B cell (primary cell): ENCODE measurements around the gene ARMC12. TPM values are rescaled to one million over a fixed set of nuclear protein-coding genes. Genes with fewer than 3 reads are reported as not detected.

Experiments
- ATAC-seq: fragments of 200-7000 bp; cut with Tn5 transposase; one replicate; pipeline ENCODE4 v1.10.0; 2021; ENCODE audit warnings: low read depth, mild to moderate bottlenecking, moderate number of reproducible peaks, moderate library complexity
- CTCF ChIA-PET: fragments of 350-600 bp; sonication (Branson Sonifier 250); formaldehyde crosslinking; loops from one replicate; lab custom pipeline; 2021; ENCODE audit warnings: antibody characterized with exemption, inconsistent platforms; lab: Charles Lee
- POLR2A ChIA-PET: fragments of 350-600 bp; sonication (Branson Sonifier 250); formaldehyde crosslinking; loops from one replicate; lab custom pipeline; 2021; ENCODE audit warnings: antibody characterized with exemption; lab: Charles Lee
- DNase-seq: peaks from one replicate; pipeline ENCODE4 v3.0.0; 2013
- H2AFZ ChIP-seq: 2 replicates; pipeline ENCODE4 v1.6.1; 2012; ENCODE audit warnings: mild to moderate bottlenecking, low read depth, low read length; ENCODE audit not compliant: insufficient read depth, poor library complexity, severe bottlenecking
- H3K27ac ChIP-seq, 2 donors: 1 replicate in 1 of 2; 2 replicates in 1 of 2; pipeline ENCODE4 v1.5.1; 2012 to 2013; ENCODE audit warnings: low read length in 2 of 2, mild to moderate bottlenecking in 2 of 2, moderate library complexity in 1 of 2
- H3K27me3 ChIP-seq, 4 experiments: fragments of 200-600 bp in 1 of 4; sonication (generic) in 1 of 4; replicated peaks in 1 of 4; 1 replicate in 2 of 4; 2 replicates in 2 of 4; pipeline versions ENCODE4 v1.6.1 to v1.7.0; 2013 to 2016; ENCODE audit warnings: low read length in 3 of 4, mild to moderate bottlenecking in 2 of 4, mixed read lengths in 1 of 4, moderate library complexity in 1 of 4; ENCODE audit not compliant: insufficient read depth in 4 of 4, control insufficient read depth in 3 of 4; ENCODE audit errors: control extremely low read depth in 1 of 4
- H3K36me3 ChIP-seq, 2 experiments: replicated peaks in 1 of 2; 1 replicate in 1 of 2; 2 replicates in 1 of 2; pipeline versions ENCODE4 v1.6.1 to v1.7.1; 2013; ENCODE audit warnings: low read length in 1 of 2; ENCODE audit not compliant: insufficient read depth in 2 of 2, control insufficient read depth in 1 of 2; ENCODE audit errors: control extremely low read depth in 1 of 2, extremely low read depth in 1 of 2
- H3K4me1 ChIP-seq, 2 donors: fragments of 200-600 bp in 1 of 2; sonication (generic) in 1 of 2; 1 replicate in 1 of 2; 2 replicates in 1 of 2; pipeline versions ENCODE4 v1.5.1 to v1.6.1; 2013 to 2017; ENCODE audit warnings: low read length in 2 of 2; ENCODE audit not compliant: control insufficient read depth in 2 of 2, insufficient read depth in 2 of 2
- H3K4me2 ChIP-seq: replicated peaks from 2 replicates; pipeline ENCODE3; 2012; ENCODE audit warnings: mild to moderate bottlenecking, low read depth, low read length; ENCODE audit not compliant: poor library complexity, severe bottlenecking
- H3K4me3 ChIP-seq, 5 experiments: fragments of 200-600 bp in 1 of 5; sonication (generic) in 1 of 5; 1 replicate in 3 of 5; 2 replicates in 2 of 5; pipeline versions ENCODE4 v1.5.1 to v1.7.0; 2011 to 2016; ENCODE audit warnings: low read length in 4 of 5, mild to moderate bottlenecking in 4 of 5, low read depth in 2 of 5, control low read depth in 1 of 5, moderate library complexity in 1 of 5; ENCODE audit not compliant: insufficient read depth in 1 of 5; ENCODE audit errors: control extremely low read depth in 1 of 5, extremely low read depth in 1 of 5
- H3K79me2 ChIP-seq: fragments of 200-600 bp; sonication (generic); one replicate; pipeline ENCODE4 v1.6.0; 2016; ENCODE audit warnings: low read length; ENCODE audit not compliant: control insufficient read depth, insufficient read depth
- H3K9ac ChIP-seq: fragments of 200-600 bp; sonication (generic); 2 replicates; pipeline ENCODE4 v1.6.1; 2017; ENCODE audit warnings: mild to moderate bottlenecking, low read length, moderate library complexity
- H3K9me3 ChIP-seq, 3 donors: one replicate each; pipeline versions ENCODE4 v1.6.1 to v1.7.1; 2013; ENCODE audit warnings: low read length in 2 of 3; ENCODE audit not compliant: control insufficient read depth in 2 of 3, insufficient read depth in 1 of 3; ENCODE audit errors: control extremely low read depth in 1 of 3
- H4K20me1 ChIP-seq: 2 replicates; pipeline ENCODE4 v1.6.0; 2012; ENCODE audit warnings: mild to moderate bottlenecking, low read length; ENCODE audit not compliant: insufficient read depth, control insufficient read depth, poor library complexity, severe bottlenecking
- H3K27ac Mint-ChIP-seq: one replicate; pipeline ENCODE4 v1.8.0; 2021; ENCODE audit warnings: mixed read lengths
- H3K27me3 Mint-ChIP-seq: one replicate; pipeline ENCODE4 v1.8.0; 2021; ENCODE audit warnings: mixed read lengths
- H3K4me1 Mint-ChIP-seq: one replicate; pipeline ENCODE4 v1.8.0; 2021; ENCODE audit warnings: mixed read lengths
- H3K4me3 Mint-ChIP-seq: one replicate; pipeline ENCODE4 v1.8.0; 2021; ENCODE audit warnings: mixed read lengths
- H3K9me3 Mint-ChIP-seq: one replicate; pipeline ENCODE4 v1.8.0; 2022; ENCODE audit warnings: mixed read lengths; ENCODE audit not compliant: insufficient read depth
- EZH2 ChIP-seq: IDR thresholded peaks from 2 replicates; pipeline ENCODE4 v1.6.1; 2012; ENCODE audit warnings: borderline replicate concordance, low read depth, mild to moderate bottlenecking, moderate library complexity, low read length; ENCODE audit not compliant: insufficient read depth, poor library complexity, severe bottlenecking
- WGBS: methylation state at CpG from one replicate; pipeline ENCODE4 v1.1.5; 2013; ENCODE audit warnings: missing lambda C conversion rate; ENCODE audit not compliant: insufficient coverage; 5-methylcytosine and 5-hydroxymethylcytosine counted together
- intact Hi-C: fragments of 100-400 bp; cut with micrococcal nuclease; formaldehyde crosslinking; loops from one replicate; pipeline ENCODE4 v1.10.0; 2022
- polyA plus RNA-seq: library from polyadenylated mRNA; depleted of rRNA; stranded (reverse); fragments of >200 nt; gene quantifications from 2 replicates; pipeline ENCODE4 v1.2.3, GENCODE V29; 2012
- total RNA-seq, 2 donors: library from RNA; stranded (reverse); fragments of 120-200 nt in 1 of 2; gene quantifications; 1 replicate in 1 of 2; 2 replicates in 1 of 2; pipeline versions ENCODE4 v1.2.3 to v1.2.4, GENCODE V29; 2013 to 2022
- TF ChIP-seq, protein P1 (sequence below): fragments of 200-600 bp; IDR thresholded peaks from one replicate; pipeline ENCODE4 v1.8.0; 2022; ENCODE audit warnings: antibody characterized with exemption, mild to moderate bottlenecking

ARMC12 gene
- total and polyA plus RNA-seq, 2 donors (not counting 1 experiment from before 2014, with no cell fraction given), result 0.52 to 2.8 TPM

DNA sequence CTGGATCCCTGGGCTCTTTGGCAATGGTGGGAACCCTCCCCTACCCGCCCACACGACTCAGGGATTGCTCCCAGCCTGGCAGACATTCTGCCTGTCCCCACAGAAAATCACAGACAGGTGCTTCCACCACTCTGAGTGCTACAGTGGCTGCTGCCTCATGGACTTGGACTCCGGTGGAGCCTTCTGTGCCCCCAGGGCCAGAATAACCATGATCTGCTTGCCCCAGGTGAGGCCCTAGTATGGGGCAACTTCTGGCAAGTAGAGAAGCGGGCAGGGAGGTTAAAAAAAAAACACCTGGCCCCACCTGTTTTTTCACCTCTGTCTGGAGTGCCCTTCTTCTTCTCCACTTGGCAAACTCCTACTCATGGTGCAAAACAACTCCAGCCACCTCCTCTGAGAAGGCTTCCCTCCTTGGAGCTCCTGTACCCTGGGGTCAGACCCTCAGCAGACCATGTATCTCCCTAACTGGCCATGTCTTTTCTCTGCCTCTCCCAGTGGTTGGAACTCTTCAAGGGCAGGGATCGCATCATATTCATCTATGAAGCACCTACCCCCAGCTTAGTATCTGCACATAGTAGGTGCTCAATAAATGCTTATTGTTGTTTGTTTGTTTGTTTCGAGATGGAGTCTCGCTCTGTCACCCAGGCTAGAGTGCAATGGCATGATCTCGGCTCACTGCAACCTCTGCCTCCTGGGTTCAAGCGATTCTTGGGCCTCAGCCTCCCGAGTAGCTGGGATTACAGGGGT lies 40.7 kb downstream of the ARMC12 start:
- CTCF ChIA-PET, result no interaction called here
- Histone ChIP-seq H3K36me3 (no peaks in the 10 kb centered on the region), H4K20me1 (no peaks in the 10 kb centered on the region), H3K27me3 (peaks cover 0 to 12% (median 0%) of the 10 kb centered on the region in 4 experiments), H3K9ac (no peak overlapping the region), H3K4me1 (peaks cover 6 to 17% of the 10 kb centered on the region in 2 donors), H3K79me2 (no peaks in the 10 kb centered on the region), H3K4me2 (peak overlapping the region; percentile 95), H2AFZ (no peak overlapping the region), H3K9me3 (no peaks in the 10 kb centered on the region), H3K27ac (no peak overlapping the region), H3K4me3 (no peak overlapping the region)
- Mint-ChIP-seq H3K4me1 (peaks cover 15% of the 10 kb centered on the region), H3K27ac (peak overlapping the region; percentile 69), H3K4me3 (peak overlapping the region; percentile 81), H3K9me3 (no peaks in the 10 kb centered on the region), H3K27me3 (peaks cover 10% of the 10 kb centered on the region)
- TF ChIP-seq EZH2, result no peak
- TF ChIP-seq, protein P1, sequence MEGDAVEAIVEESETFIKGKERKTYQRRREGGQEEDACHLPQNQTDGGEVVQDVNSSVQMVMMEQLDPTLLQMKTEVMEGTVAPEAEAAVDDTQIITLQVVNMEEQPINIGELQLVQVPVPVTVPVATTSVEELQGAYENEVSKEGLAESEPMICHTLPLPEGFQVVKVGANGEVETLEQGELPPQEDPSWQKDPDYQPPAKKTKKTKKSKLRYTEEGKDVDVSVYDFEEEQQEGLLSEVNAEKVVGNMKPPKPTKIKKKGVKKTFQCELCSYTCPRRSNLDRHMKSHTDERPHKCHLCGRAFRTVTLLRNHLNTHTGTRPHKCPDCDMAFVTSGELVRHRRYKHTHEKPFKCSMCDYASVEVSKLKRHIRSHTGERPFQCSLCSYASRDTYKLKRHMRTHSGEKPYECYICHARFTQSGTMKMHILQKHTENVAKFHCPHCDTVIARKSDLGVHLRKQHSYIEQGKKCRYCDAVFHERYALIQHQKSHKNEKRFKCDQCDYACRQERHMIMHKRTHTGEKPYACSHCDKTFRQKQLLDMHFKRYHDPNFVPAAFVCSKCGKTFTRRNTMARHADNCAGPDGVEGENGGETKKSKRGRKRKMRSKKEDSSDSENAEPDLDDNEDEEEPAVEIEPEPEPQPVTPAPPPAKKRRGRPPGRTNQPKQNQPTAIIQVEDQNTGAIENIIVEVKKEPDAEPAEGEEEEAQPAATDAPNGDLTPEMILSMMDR, result no peak
- WGBS, result 93% methylated on average over 7 of the region's 10 CpGs
- intact Hi-C loops, result no loop called here
- ATAC-seq, result no peak
- POLR2A ChIA-PET, result no interaction called here
- DNase-seq, result no peak

DNA sequence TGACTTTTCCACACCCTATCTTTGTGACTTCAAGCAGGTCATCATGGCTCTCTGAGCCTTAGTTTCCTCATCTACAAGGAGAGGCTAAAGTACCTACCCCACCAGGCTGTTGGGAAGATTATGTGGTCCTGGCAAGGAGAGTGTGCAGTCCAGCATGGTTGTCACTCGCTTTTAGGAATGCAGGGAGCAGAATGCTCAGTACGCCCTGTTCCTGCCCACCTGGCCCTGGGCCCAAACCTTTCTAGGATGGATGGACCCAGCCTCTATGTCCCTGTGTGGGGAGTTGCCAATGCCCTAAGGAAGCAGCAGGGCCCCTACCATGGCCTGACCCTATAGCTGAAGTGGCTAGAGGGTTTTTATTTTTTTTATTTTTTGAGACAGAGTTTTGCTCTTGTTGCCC lies 41.6 kb downstream of the ARMC12 start:
- Histone ChIP-seq H3K4me3 (no peak overlapping the region), H3K36me3 (no peaks in the 10 kb centered on the region), H3K4me2 (no peak overlapping the region), H3K4me1 (peaks cover 6 to 17% of the 10 kb centered on the region in 2 donors), H3K79me2 (no peaks in the 10 kb centered on the region), H3K9me3 (no peaks in the 10 kb centered on the region), H3K27me3 (peaks cover 0 to 12% (median 0%) of the 10 kb centered on the region in 4 experiments), H3K27ac (no peak overlapping the region), H4K20me1 (no peaks in the 10 kb centered on the region), H3K9ac (no peak overlapping the region), H2AFZ (no peak overlapping the region)
- Mint-ChIP-seq H3K27ac (no peak overlapping the region), H3K9me3 (no peaks in the 10 kb centered on the region), H3K4me3 (peak overlapping the region; percentile 65), H3K27me3 (peaks cover 10% of the 10 kb centered on the region), H3K4me1 (peaks cover 15% of the 10 kb centered on the region)
- intact Hi-C loops, result no loop called here
- TF ChIP-seq EZH2, result no peak
- TF ChIP-seq, protein P1, result no peak
- 100% methylated on average over 2 of the region's 2 CpGs for WGBS
- ChIA-PET CTCF (no interaction called here), POLR2A (no interaction called here)
- no peak for ATAC-seq
- DNase-seq, result no peak
